ENCODE data around the gene PIGO. TPM values are rescaled to one million over a fixed set of nuclear protein-coding genes. Genes with fewer than 3 reads are reported as not detected.

PIGO gene
- total RNA-seq, 1 donor from 2014 or later = 25.7 TPM

Other genes with a start within 250 kb of the PIGO start
- gene PHF24, start 138.3 kb downstream of the PIGO start, total RNA-seq = 0.30 to 1.0 TPM in 2 of 3 replicates, not detected in the other
- 10.2 to 17.4 TPM (median 15.2 TPM) in 3 replicates for gene DNAJB5, start 106.8 kb downstream of the PIGO start, total RNA-seq
- 247 to 360 TPM (median 254 TPM) in 3 replicates for gene VCP, start 24.0 kb downstream of the PIGO start, total RNA-seq
- 14.9 to 35.2 TPM (median 16.0 TPM) in 3 replicates for gene FANCG, start 16.6 kb downstream of the PIGO start, total RNA-seq
- 71.4 to 82.0 TPM (median 71.7 TPM) in 3 replicates for gene STOML2, start 6.5 kb upstream of the PIGO start, total RNA-seq
- 39.7 to 45.7 TPM (median 43.2 TPM) in 3 replicates for gene ATOSB, start 19.3 kb upstream of the PIGO start, total RNA-seq
- gene UNC13B, start 65.4 kb upstream of the PIGO start, total RNA-seq = 29.8 to 32.8 TPM (median 31.8 TPM) in 3 replicates